Neural progenitor cell (in vitro differentiated cells): ENCODE measurements around the gene IL4I1. TPM values are rescaled to one million over a fixed set of nuclear protein-coding genes. Genes with fewer than 3 reads are reported as not detected.

Experiments used
- DNase-seq: peaks from one replicate; pipeline ENCODE4 v3.0.0-alpha.2; 2016; ENCODE audit warnings: low spot score
- H2AFZ ChIP-seq: fragments of 200-600 bp; sonication (generic); replicated peaks from 2 replicates; pipeline ENCODE4 v1.6.1; 2016; ENCODE audit warnings: antibody characterized with exemption
- H3F3A ChIP-seq: fragments of 200-600 bp; sonication (generic); 2 replicates; pipeline ENCODE4 v1.6.1; 2016; ENCODE audit warnings: antibody characterized with exemption, low read depth
- H3K27ac ChIP-seq: fragments of 200-600 bp; sonication (generic); 2 replicates; pipeline ENCODE4 v1.5.1; 2016; ENCODE audit warnings: mild to moderate bottlenecking
- H3K27me3 ChIP-seq: fragments of 200-600 bp; sonication (generic); 2 replicates; pipeline ENCODE4 v1.6.1; 2016; ENCODE audit warnings: mild to moderate bottlenecking, moderate library complexity
- H3K36me3 ChIP-seq: fragments of 200-600 bp; sonication (generic); 2 replicates; pipeline ENCODE4 v1.5.1; 2016
- H3K4me1 ChIP-seq: fragments of 200-600 bp; sonication (generic); 2 replicates; pipeline ENCODE4 v1.6.1; 2016; ENCODE audit warnings: mixed run types
- H3K4me2 ChIP-seq: fragments of 200-600 bp; sonication (generic); 2 replicates; pipeline ENCODE4 v1.6.1; 2016
- H3K4me3 ChIP-seq: fragments of 200-600 bp; sonication (generic); 2 replicates; pipeline ENCODE4 v1.5.1; 2016
- H3K79me2 ChIP-seq: fragments of 200-600 bp; sonication (generic); 2 replicates; pipeline ENCODE4 v1.6.1; 2016; ENCODE audit warnings: low read depth
- H3K9ac ChIP-seq: fragments of 200-600 bp; sonication (generic); 2 replicates; pipeline ENCODE4 v1.6.1; 2016
- H3K9me3 ChIP-seq: fragments of 200-600 bp; sonication (generic); 2 replicates; pipeline ENCODE4 v1.5.1; 2016; ENCODE audit warnings: low read depth
- H4K20me1 ChIP-seq: fragments of 200-600 bp; sonication (generic); 2 replicates; pipeline ENCODE4 v1.6.1; 2016; ENCODE audit warnings: low read depth
- H3K27ac Mint-ChIP-seq: 3 replicates; pipeline ENCODE4 v1.8.0; 2021; ENCODE audit warnings: mixed read lengths
- H3K27me3 Mint-ChIP-seq: 2 replicates; pipeline ENCODE4 v1.8.0; 2022; ENCODE audit warnings: low read depth, mild to moderate bottlenecking, inconsistent platforms, moderate library complexity, mixed read lengths; ENCODE audit not compliant: insufficient read depth
- H3K36me3 Mint-ChIP-seq: 3 replicates; pipeline ENCODE4 v1.8.0; 2021; ENCODE audit warnings: mixed read lengths
- H3K4me1 Mint-ChIP-seq: 3 replicates; pipeline ENCODE4 v1.8.0; 2021; ENCODE audit warnings: mixed read lengths
- H3K4me3 Mint-ChIP-seq: 3 replicates; pipeline ENCODE4 v1.8.0; 2021; ENCODE audit warnings: mild to moderate bottlenecking, moderate library complexity, mixed read lengths
- H3K9me3 Mint-ChIP-seq: 3 replicates; pipeline ENCODE4 v1.8.0; 2020; ENCODE audit warnings: mixed read lengths
- EZH2 ChIP-seq: fragments of 200-600 bp; sonication (generic); IDR thresholded peaks from 2 replicates; pipeline ENCODE4 v1.6.1; 2017; ENCODE audit warnings: antibody characterized with exemption, mild to moderate bottlenecking, moderate library complexity
- EZH2phosphoT487 ChIP-seq: fragments of 200-600 bp; sonication (generic); IDR thresholded peaks from 2 replicates; pipeline ENCODE4 v1.6.1; 2017; ENCODE audit warnings: antibody characterized with exemption
- total RNA-seq: library from RNA; depleted of rRNA; stranded (reverse); fragments of >200 nt; gene quantifications from 2 replicates; pipeline ENCODE4 v1.2.3, GENCODE V29; 2015; ENCODE audit warnings: low replicate concordance
- TF ChIP-seq, protein P1 (sequence below): fragments of 200-600 bp; sonication (generic); IDR thresholded peaks from 2 replicates; pipeline ENCODE4 v1.5.1; 2017; ENCODE audit warnings: antibody characterized with exemption, mild to moderate bottlenecking

Gene IL4I1
- total RNA-seq, 1 donor from 2014 or later, result not detected

DNA sequence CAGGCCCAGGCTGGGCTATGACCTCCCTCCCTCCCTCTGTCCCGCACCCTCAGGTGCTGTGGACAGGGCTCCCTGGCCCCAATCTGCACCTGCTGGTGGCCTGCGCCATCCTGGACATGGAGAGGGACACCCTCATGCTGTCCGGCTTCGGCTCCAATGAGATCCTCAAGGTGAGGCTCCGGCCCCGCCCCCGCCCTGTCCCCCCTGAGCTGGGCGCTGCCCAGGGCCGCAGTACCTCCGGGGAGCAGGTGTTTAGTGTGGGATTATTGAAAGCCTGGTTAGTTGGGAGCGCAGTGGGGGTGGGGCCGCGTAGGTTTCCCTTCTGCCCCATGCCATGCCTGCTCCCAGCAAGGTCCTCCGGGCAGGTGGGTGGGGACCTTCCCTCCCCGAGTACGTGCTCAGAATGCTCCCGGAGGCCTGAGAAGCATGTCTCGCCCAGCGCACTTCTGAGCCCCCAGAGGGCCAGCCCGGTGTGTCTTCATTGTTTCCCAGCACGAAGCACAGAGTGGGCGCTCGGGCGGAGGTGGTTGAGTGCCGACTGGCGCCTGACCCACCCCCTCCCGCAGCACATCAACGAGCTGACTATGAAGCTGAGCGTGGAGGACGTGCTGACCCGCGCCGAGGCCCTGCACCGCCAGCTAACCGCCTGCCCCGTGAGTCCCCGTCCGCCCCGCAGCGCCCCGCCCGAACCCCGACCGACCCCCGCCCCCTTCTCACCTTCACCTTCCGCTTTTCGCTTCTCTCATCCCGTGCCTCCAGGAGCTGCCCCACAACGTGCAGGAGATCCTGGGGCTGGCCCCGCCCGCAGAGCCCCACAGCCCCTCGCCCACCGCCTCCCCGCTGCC is 8.8 kb downstream of the IL4I1 start:
- no peaks in the 10 kb centered on the region for H3K9me3 ChIP-seq
- no peak overlapping the region for H3K4me3 ChIP-seq
- H3K27ac ChIP-seq, result no peak overlapping the region
- Mint-ChIP-seq H3K36me3 (peaks cover 19% of the 10 kb centered on the region), H3K27me3 (peaks cover 16% of the 10 kb centered on the region), H3K4me3 (no peak overlapping the region), H3K27ac (no peak overlapping the region), H3K4me1 (peaks cover 4% of the 10 kb centered on the region), H3K9me3 (no peaks in the 10 kb centered on the region)
- TF ChIP-seq EZH2phosphoT487, result no peak
- TF ChIP-seq EZH2, result no peak
- TF ChIP-seq, protein P1, sequence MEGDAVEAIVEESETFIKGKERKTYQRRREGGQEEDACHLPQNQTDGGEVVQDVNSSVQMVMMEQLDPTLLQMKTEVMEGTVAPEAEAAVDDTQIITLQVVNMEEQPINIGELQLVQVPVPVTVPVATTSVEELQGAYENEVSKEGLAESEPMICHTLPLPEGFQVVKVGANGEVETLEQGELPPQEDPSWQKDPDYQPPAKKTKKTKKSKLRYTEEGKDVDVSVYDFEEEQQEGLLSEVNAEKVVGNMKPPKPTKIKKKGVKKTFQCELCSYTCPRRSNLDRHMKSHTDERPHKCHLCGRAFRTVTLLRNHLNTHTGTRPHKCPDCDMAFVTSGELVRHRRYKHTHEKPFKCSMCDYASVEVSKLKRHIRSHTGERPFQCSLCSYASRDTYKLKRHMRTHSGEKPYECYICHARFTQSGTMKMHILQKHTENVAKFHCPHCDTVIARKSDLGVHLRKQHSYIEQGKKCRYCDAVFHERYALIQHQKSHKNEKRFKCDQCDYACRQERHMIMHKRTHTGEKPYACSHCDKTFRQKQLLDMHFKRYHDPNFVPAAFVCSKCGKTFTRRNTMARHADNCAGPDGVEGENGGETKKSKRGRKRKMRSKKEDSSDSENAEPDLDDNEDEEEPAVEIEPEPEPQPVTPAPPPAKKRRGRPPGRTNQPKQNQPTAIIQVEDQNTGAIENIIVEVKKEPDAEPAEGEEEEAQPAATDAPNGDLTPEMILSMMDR, result no peak
- H3F3A ChIP-seq, result peaks cover 23% of the 10 kb centered on the region
- H3K36me3 ChIP-seq, result peaks cover 3% of the 10 kb centered on the region
- H3K9ac ChIP-seq, result no peak overlapping the region
- H3K4me2 ChIP-seq, result no peak overlapping the region
- H2AFZ ChIP-seq, result no peak overlapping the region
- H3K27me3 ChIP-seq, result peaks cover 24% of the 10 kb centered on the region
- no peaks in the 10 kb centered on the region for H3K79me2 ChIP-seq
- no peaks in the 10 kb centered on the region for H3K4me1 ChIP-seq
- no peak for DNase-seq
- H4K20me1 ChIP-seq, result no peaks in the 10 kb centered on the region

DNA sequence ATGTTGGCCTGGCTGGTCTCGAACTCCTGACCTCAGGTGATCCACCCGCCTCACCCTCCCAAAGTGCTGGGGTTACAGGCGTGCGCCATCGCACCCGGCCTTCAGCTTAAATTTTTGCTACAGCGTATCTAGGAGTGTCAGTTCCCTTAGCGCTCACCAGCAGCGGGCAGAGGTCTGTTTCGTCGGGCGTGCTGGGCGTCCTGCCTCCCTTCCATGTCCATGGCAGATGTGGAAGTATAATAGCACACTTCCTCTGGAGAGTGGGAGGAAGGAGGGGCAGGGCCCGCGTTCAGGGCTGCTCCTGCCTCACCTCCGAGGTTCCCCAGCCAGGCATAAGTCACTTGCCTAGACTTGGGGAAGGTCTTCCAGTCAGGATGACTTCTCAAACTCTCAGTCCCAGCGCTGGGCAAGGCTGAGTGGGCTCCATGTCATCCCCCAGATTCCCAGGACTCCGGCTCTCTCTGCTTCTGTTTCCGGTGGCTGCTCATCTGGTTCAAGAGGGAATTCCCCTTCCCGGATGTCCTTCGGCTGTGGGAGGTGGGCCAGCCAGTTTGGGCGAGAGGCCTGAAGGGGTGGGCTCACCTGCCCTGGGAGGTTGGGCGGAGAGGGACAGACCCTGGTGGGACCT is 9.5 kb downstream of the IL4I1 start:
- Mint-ChIP-seq H3K36me3 (peaks cover 22% of the 10 kb centered on the region), H3K9me3 (no peaks in the 10 kb centered on the region), H3K27ac (no peak overlapping the region), H3K4me3 (no peak overlapping the region), H3K4me1 (peaks cover 4% of the 10 kb centered on the region), H3K27me3 (peaks cover 11% of the 10 kb centered on the region)
- no peaks in the 10 kb centered on the region for H3K79me2 ChIP-seq
- H3K4me2 ChIP-seq, result no peak overlapping the region
- no peak overlapping the region for H2AFZ ChIP-seq
- peaks cover 4% of the 10 kb centered on the region for H3K36me3 ChIP-seq
- H3K4me1 ChIP-seq, result no peaks in the 10 kb centered on the region
- peaks cover 24% of the 10 kb centered on the region for H3K27me3 ChIP-seq
- H3K4me3 ChIP-seq, result no peak overlapping the region
- no peak for TF ChIP-seq EZH2phosphoT487
- TF ChIP-seq, protein P1, result no peak
- TF ChIP-seq EZH2, result no peak
- H3K27ac ChIP-seq, result no peak overlapping the region
- H4K20me1 ChIP-seq, result no peaks in the 10 kb centered on the region
- no peak overlapping the region for H3K9ac ChIP-seq
- no peaks in the 10 kb centered on the region for H3K9me3 ChIP-seq
- no peak for DNase-seq
- peaks cover 23% of the 10 kb centered on the region for H3F3A ChIP-seq

DNA sequence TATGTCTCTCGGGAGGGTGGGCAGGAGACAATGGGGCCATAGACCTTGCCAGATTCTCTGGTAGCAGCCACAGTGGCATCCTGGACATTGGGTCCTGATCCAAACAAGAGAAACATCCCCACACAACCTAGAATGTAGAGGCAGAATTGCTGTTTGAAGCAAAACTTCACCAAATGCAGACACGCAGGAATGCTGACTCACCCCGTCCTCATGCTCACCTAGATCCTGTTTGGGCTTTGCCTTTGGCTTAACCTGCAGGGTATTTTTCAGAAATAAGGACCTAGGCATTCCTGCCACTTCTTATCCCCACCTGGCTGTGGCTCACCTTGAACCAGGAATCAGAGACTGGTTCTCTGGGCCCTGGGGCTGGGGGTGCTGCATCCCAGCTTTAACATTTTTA is 11.9 kb downstream of the IL4I1 start:
- Histone ChIP-seq H3K4me2 (no peak overlapping the region), H3K79me2 (no peaks in the 10 kb centered on the region), H3K9me3 (no peaks in the 10 kb centered on the region), H3F3A (peaks cover 6% of the 10 kb centered on the region), H4K20me1 (peaks cover 6% of the 10 kb centered on the region), H3K27ac (no peak overlapping the region), H3K9ac (no peak overlapping the region), H3K4me3 (no peak overlapping the region), H3K27me3 (peaks cover 7% of the 10 kb centered on the region), H2AFZ (no peak overlapping the region), H3K36me3 (peaks cover 4% of the 10 kb centered on the region), H3K4me1 (no peaks in the 10 kb centered on the region)
- peaks cover 8% of the 10 kb centered on the region for H3K27me3 Mint-ChIP-seq
- no peak for TF ChIP-seq EZH2phosphoT487
- H3K4me1 Mint-ChIP-seq, result no peaks in the 10 kb centered on the region
- H3K36me3 Mint-ChIP-seq, result peaks cover 30% of the 10 kb centered on the region
- H3K9me3 Mint-ChIP-seq, result no peaks in the 10 kb centered on the region
- no peak overlapping the region for H3K4me3 Mint-ChIP-seq
- no peak overlapping the region for H3K27ac Mint-ChIP-seq
- DNase-seq, result no peak

DNA sequence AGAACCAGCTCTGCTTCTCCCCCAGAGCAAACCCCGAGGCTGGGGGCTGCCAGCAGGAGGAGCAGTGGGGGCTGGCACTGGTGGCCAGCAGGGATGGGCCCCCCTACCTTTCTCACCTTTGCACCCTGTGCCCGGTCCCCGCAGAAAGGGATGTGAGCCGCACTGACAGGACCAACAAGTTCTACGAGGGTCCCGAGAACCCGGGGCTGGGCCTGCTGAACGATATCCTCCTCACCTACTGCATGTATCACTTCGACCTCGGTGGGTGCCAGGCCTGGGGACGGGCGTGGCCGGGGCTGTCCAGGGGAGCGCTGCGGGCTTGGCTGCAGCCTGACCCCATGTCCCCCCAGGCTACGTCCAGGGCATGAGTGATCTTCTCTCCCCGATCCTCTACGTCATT is 12.6 kb downstream of the IL4I1 start:
- TF ChIP-seq, protein P1, result no peak
- no peak for TF ChIP-seq EZH2phosphoT487
- no peak for TF ChIP-seq EZH2
- peaks cover 3% of the 10 kb centered on the region for H3K27me3 Mint-ChIP-seq
- H3K36me3 Mint-ChIP-seq, result peaks cover 32% of the 10 kb centered on the region
- peaks cover 4% of the 10 kb centered on the region for H3K4me1 Mint-ChIP-seq
- no peaks in the 10 kb centered on the region for H3K4me1 ChIP-seq
- H3K4me2 ChIP-seq, result no peak overlapping the region
- H3K27me3 ChIP-seq, result peaks cover 3% of the 10 kb centered on the region
- H3K4me3 ChIP-seq, result no peak overlapping the region
- H3K27ac ChIP-seq, result no peak overlapping the region
- H3K36me3 ChIP-seq, result peaks cover 4% of the 10 kb centered on the region
- no peak overlapping the region for H3K27ac Mint-ChIP-seq
- H3K4me3 Mint-ChIP-seq, result no peak overlapping the region
- no peak overlapping the region for H3K9ac ChIP-seq
- DNase-seq, result no peak
- peaks cover 10% of the 10 kb centered on the region for H4K20me1 ChIP-seq
- no peaks in the 10 kb centered on the region for H3F3A ChIP-seq
- H3K9me3 Mint-ChIP-seq, result no peaks in the 10 kb centered on the region
- no peak overlapping the region for H2AFZ ChIP-seq
- peaks cover 4% of the 10 kb centered on the region for H3K79me2 ChIP-seq
- no peaks in the 10 kb centered on the region for H3K9me3 ChIP-seq
